ENCODE data around the gene CHPT1.

CHPT1 gene

GRCh38 chr12:101777978-101778377 is 80.5 kb downstream of the CHPT1 start:
- no peak for DNase-seq (ENCODE audit: low read depth in 1 of 2, low spot score in 1 of 2)
- H3K4me3 ChIP-seq (replicated peaks; ENCODE audit: insufficient read depth, low read length), result no peak overlapping the region
- no peak overlapping the region for H3K27ac ChIP-seq (replicated peaks)
- TF ChIP-seq REST (IDR thresholded peaks at IDR 0.05; ENCODE audit: insufficient replicate concordance, low read depth), result no peak
- TF ChIP-seq POLR2AphosphoS5 (IDR thresholded peaks at IDR 0.05; ENCODE audit: low read depth), result no peak
- TF ChIP-seq GABPA (IDR thresholded peaks at IDR 0.05; ENCODE audit: low read depth), result no peak
- no peaks in the 10 kb centered on the region for H3K27me3 ChIP-seq (ENCODE audit: insufficient read depth, poor library complexity, severe bottlenecking)
